Measurements from ENCODE around the gene CTNNAL1. TPM values are rescaled to one million over a fixed set of nuclear protein-coding genes. Genes with fewer than 3 reads are reported as not detected.

Gene CTNNAL1
- total and polyA plus RNA-seq, 2 donors (not counting 1 experiment from before 2014, with no cell fraction given): 0.04 to 1.5 TPM

DNA sequence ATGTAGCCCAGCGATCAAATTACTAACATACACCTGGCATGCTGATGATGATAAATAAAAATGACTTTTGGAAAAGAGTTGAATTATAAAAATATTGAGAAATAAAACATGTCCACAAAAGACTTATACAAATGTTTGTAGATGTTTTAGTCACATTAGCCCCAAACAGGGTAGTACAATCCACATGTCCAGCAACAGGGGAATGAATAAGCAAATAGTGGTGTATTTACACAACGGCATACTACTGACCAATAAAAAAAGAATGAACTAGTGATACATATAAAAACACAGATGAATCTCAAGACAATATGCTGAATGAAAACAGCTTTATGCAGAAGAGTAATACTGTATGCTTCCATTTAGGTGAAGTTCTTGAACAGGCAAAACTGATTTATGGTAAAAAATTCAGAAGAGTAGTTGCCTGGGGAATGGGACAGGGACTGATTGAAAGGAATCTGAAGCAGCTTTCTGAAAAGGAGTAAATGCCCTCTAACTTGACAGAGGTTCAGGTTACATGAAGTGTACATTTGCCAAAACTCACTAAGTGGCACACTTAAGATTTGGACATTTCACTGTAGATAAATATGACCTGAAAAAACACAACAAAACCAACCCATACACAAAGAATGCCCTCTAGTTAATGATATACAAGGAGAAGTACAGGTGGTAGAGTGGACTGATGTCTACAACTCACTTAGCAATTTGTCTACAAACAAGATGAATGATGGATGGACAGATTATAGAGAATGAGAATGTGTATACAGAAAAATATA is 115.8 kb downstream of the CTNNAL1 start:
- H3K36me3 ChIP-seq (replicated peaks in 1 of 2; ENCODE audit: control extremely low read depth in 1 of 2, control insufficient read depth in 1 of 2, extremely low read depth in 1 of 2, insufficient read depth in 2 of 2, low read length in 1 of 2): peaks cover 8 to 79% of the 10 kb centered on the region in 2 experiments
- H3K9me3 Mint-ChIP-seq (ENCODE audit: insufficient read depth): no peaks in the 10 kb centered on the region
- CTCF ChIA-PET: no interaction called here

More for the DNA sequence above, 115.8 kb downstream of the CTNNAL1 start:
- no peaks in the 10 kb centered on the region for H4K20me1 ChIP-seq (ENCODE audit: control insufficient read depth, insufficient read depth, low read length, poor library complexity, severe bottlenecking)
- no peaks in the 10 kb centered on the region for H3K27me3 ChIP-seq (replicated peaks in 1 of 4; ENCODE audit: control extremely low read depth in 1 of 4, control insufficient read depth in 3 of 4, insufficient read depth in 4 of 4, low read length in 3 of 4)
- no peak overlapping the region for H3K9ac ChIP-seq (ENCODE audit: low read length)
- intact Hi-C loops (cut with micrococcal nuclease): no loop called here
- H3K4me3 ChIP-seq (ENCODE audit: control extremely low read depth in 1 of 5, extremely low read depth in 1 of 5, insufficient read depth in 1 of 5, low read depth in 2 of 5, low read length in 4 of 5): no peak overlapping the region
- H3K4me2 ChIP-seq (replicated peaks; ENCODE audit: low read depth, low read length, poor library complexity, severe bottlenecking): no peak overlapping the region
- H3K9me3 ChIP-seq (ENCODE audit: control extremely low read depth in 1 of 3, control insufficient read depth in 2 of 3, insufficient read depth in 1 of 3, low read length in 2 of 3): no peaks in the 10 kb centered on the region
- no peak overlapping the region for H3K27ac ChIP-seq (ENCODE audit: low read length in 2 of 2)
- no peak overlapping the region for H3K27ac Mint-ChIP-seq
- H3K79me2 ChIP-seq (ENCODE audit: control insufficient read depth, insufficient read depth, low read length): no peaks in the 10 kb centered on the region
- H3K27me3 Mint-ChIP-seq: no peaks in the 10 kb centered on the region
- DNase-seq: no peak
- POLR2A ChIA-PET: no interaction called here
- no peak overlapping the region for H2AFZ ChIP-seq (ENCODE audit: insufficient read depth, low read depth, low read length, poor library complexity, severe bottlenecking)
- no peak for ATAC-seq (ENCODE audit: low read depth)
- no peak overlapping the region for H3K4me3 Mint-ChIP-seq
- WGBS (ENCODE audit: insufficient coverage): no CpG with 5 or more reads among the region's 2 CpGs
- H3K4me1 ChIP-seq (ENCODE audit: control insufficient read depth in 2 of 2, insufficient read depth in 2 of 2, low read length in 2 of 2): no peaks in the 10 kb centered on the region
- TF ChIP-seq EZH2 (IDR thresholded peaks at IDR 0.05; ENCODE audit: borderline replicate concordance, insufficient read depth, low read depth, low read length, poor library complexity, severe bottlenecking): no peak
- TF ChIP-seq, protein P1, sequence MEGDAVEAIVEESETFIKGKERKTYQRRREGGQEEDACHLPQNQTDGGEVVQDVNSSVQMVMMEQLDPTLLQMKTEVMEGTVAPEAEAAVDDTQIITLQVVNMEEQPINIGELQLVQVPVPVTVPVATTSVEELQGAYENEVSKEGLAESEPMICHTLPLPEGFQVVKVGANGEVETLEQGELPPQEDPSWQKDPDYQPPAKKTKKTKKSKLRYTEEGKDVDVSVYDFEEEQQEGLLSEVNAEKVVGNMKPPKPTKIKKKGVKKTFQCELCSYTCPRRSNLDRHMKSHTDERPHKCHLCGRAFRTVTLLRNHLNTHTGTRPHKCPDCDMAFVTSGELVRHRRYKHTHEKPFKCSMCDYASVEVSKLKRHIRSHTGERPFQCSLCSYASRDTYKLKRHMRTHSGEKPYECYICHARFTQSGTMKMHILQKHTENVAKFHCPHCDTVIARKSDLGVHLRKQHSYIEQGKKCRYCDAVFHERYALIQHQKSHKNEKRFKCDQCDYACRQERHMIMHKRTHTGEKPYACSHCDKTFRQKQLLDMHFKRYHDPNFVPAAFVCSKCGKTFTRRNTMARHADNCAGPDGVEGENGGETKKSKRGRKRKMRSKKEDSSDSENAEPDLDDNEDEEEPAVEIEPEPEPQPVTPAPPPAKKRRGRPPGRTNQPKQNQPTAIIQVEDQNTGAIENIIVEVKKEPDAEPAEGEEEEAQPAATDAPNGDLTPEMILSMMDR (IDR thresholded peaks at IDR 0.05): no peak
- no peaks in the 10 kb centered on the region for H3K4me1 Mint-ChIP-seq
